NT2/D1 (cell line): ENCODE measurements around the gene NARF.

ENCODE experiments used
- SUZ12 ChIP-seq: IDR thresholded peaks from 2 replicates; pipeline ENCODE4 v1.6.1; 2011; ENCODE audit not compliant: insufficient read length, insufficient read depth; ENCODE audit errors: extremely low read depth
- YY1 ChIP-seq: IDR thresholded peaks from 2 replicates; pipeline ENCODE4 v1.6.1; 2011; ENCODE audit not compliant: insufficient read length, insufficient read depth
- ZNF274 ChIP-seq: IDR thresholded peaks from 2 replicates; pipeline ENCODE4 v1.6.1; 2011; ENCODE audit warnings: mild to moderate bottlenecking, low read depth, low read length

GRCh38 chr17:82475458-82475857 lies 16.9 kb downstream of the NARF start:
- TF ChIP-seq ZNF274: no peak
- TF ChIP-seq SUZ12: no peak
- TF ChIP-seq YY1: no peak
